GM19467 (cell line): ENCODE measurements around the gene PRPH.
"Not testable (repeated sequence)": the region's sequence is repeated elsewhere in the genome, so short reads cannot be mapped to it uniquely, and the experiment has no call there.

ENCODE experiments used
- ATAC-seq: cut with Tn5 transposase; IDR thresholded peaks from one replicate; pipeline ENCODE4 v1.9.1; 2021; ENCODE audit warnings: mild to moderate bottlenecking, moderate library complexity; ENCODE audit not compliant: unreplicated experiment

PRPH gene

DNA sequence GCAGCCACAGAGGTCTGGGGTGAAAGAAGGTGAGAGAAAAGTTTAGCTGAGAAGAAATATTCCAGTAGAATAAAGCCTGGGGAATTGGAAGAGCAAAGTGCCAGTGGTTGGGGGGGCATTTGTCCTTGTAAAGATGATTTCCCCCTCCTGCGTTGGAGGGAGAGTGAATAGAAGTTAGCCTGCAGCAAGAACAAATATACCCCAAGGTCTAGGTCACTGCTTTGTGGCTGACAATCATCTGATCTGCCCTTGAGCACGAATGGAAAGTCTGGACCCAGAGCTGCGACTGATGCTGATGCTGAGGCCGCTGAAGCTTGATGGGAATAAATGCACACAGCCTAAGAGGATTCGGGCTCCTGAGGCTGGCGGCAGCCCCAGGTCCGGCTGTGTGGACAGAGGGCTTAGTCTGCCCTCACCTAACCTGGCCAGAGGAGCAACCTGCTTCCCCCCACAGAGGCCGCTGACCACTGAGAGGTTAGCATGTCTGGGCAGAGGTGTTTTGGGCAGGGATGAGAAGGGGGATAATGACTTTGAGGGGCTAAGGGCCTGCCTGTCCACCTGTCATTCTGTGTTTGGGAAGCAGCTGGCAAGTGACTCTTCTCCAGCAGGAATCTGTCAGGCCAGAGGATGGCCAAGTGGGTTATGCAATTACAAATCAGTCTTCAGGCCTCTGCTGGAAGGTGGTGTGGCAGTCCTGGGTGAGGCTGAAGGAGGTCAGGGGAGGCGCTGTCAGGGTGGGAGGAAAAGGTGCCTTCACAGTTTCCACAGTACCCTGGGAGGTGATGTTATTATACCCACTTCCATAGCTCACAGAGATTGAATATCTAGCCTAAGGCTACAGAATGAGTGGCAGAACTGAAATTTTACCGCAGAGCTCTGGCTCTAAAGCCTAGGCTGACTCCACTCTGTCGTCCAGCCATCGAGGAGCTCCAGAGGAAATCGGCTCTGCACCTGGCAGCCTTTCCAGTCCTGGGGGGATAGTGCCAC lies 18.4 kb upstream of the PRPH start:
- ATAC-seq: no peak

DNA sequence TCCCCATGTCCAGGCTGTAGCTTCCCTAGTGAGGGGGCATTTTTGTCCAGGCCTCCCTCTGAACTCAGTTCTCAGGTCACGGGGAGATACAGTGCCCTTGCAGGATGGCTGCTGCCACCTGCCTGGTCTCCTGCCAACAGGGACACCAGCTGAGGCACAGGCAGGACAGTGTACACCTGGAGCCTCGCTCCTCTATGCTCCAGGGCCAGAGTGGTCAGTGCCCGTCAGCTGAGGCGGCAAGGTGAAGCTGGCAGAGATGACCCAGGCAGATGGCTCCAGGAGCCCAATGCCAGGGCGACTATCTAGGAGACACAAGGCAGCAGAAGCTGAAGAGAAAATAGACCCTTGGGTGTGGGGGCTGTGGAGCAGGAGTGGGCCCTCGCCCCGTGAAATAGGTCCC lies 17.5 kb upstream of the PRPH start:
- no peak for ATAC-seq

DNA sequence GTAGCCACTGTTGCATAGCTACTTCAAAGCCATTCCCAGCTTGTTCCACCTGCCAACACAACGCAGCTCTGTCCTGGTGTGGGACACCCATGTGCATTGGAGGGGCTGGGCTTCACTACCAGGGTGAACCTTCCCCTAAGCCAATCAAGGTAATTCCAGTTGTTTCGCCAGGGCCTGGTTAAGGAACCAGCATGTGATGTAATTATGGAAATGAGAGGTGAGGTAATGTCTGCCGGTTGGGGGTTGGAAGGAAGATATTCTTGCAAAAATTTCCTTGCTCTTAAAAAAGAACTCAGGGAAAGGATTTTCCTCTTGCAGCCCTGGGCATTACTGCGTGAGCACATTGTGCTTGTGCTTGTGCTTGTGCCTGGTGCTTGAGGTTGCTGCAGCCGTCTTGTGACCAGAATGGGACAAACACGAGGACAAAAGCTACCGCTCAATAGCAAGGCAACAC lies 15.2 kb upstream of the PRPH start:
- no peak for ATAC-seq

DNA sequence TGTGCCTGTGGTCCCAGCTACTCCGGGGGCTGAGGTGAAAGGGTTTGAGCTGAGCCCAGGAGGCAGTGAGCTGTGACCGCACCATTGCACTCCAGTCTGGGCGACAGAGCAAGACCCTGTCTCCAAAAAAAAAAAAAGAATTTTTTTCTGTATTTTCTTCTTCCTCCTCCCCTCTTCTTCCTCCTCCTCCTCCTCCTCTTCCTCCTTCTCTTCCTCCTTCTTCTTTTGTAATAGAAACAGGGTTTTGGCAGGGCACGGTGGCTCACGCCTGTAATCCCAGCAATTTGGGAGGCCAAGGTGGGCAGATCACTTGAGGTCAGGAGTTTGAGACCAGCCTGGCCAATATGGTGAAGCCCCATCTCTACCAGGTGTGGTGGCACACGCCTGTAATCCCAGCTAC lies 14.4 kb upstream of the PRPH start:
- not testable (repeated sequence) for ATAC-seq

DNA sequence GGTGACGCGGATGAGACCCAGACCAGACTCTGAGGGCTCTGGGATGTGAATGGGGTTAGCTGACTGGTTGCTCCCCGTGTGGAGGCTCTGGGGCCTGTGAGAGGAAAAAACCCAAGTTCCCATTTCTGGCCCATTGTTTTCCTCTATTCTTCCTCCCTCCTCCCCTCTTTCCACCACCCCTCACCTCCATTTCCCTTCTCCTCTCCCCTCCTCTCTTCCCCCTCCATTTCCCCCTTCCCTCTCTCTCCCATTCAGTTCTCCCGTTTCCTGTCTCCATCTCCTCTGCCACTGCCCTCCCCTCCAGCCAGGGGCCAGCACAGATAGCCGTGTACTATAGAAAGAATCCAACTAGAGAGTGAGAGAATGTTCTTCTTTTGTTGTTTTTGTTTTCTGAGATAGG lies 12.6 kb upstream of the PRPH start:
- ATAC-seq: no peak

DNA sequence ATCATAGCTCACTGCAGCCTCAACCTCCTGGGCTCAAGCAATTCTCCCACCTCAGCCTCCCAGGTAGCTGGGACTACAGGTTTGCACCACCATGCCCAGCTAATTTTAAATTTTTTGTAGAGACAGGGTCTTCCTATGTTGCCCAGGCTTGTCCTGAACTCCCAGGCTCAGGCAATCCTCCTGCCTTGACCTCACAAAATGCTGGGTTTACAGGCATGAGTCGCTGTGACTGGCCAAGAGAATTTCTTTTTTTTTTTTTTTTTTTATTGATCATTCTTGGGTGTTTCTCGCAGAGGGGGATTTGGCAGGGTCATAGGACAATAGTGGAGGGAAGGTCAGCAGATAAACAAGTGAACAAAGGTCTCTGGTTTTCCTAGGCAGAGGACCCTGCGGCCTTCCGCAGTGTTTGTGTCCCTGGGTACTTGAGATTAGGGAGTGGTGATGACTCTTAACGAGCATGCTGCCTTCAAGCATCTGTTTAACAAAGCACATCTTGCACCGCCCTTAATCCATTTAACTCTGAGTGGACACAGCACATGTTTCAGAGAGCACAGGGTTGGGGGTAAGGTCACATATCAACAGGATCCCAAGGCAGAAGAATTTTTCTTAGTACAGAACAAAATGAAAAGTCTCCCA lies 12.1 kb upstream of the PRPH start:
- not testable (repeated sequence) for ATAC-seq

DNA sequence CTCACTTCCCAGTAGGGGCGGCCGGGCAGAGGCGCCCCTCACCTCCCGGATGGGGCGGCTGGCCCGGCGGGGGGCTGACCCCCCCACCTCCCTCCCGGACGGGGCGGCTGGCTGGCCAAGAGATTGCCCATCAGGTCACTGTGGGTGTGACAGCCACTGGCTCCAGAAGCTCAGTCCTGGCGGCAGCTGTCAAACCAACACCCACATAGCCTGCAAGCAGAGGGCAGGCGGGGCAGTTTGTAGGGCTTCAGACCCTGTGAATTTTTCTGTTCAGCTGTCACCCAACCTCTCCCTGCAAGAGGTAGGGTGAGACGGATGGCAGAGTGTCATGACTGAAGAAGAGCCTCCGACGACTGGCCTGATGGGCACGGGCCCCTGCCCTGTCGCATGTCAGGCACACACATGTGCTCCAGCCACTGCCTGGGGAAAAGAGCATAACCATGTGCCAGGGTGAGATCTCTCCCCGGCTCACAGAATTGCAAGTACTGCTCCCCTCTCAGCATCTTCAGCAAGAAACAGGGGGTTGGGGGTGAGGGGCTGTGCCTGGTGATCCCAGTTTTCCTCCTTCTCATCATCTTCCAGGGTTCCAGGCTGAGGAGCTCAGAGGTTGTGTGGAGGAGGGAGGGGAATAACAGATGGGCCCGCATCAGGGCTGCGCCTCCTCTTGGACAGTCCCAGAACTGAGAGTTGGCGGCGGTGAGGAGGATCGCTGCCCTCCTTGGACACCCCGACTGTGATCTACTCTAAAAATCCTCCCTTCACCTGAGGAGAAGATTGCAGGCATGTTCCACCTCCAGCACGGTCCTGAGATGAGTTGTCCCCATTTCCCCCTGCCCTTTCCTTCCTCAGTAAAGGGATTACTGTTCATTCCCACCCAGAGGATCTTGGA lies 11.2 kb upstream of the PRPH start:
- no peak for ATAC-seq

DNA sequence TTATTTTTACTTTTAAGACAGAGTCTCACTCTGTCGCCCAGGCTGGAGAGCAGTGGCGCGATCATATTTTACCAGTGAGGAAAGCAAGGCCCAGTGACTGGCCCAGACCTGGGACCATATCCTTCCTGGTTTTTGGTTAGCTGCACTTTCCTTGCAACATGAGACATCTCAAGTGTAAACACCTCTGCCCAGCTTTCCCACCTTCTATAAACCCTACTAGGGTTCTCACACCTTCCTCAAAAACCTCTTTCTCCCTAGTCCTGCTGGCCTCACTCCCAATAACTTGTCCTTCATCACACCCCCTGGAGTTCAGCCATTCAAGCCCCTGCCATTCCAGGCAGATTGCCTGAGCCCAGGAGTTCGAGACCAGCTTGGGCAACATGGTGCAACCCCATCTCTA lies 10.3 kb upstream of the PRPH start:
- ATAC-seq: no peak

DNA sequence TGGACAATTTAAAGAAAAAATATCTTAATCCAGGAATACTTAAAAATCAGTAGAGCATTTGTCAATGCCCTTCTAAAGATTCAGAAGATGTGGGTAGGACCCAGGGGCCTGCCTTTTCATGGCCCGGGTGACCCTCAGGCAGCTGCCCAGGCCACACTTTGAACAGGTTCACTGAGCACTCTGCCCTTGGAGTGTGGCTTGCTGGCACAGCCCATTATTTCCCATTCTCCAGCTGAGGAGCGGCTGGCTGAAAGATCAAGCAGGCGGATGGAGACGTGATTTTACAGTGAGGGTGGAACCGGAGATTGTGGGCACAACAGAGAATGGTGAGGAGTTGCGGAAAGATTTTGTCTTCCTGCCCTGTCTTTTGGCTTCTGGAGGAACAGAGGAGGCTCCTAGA lies 7.1 kb upstream of the PRPH start:
- no peak for ATAC-seq

DNA sequence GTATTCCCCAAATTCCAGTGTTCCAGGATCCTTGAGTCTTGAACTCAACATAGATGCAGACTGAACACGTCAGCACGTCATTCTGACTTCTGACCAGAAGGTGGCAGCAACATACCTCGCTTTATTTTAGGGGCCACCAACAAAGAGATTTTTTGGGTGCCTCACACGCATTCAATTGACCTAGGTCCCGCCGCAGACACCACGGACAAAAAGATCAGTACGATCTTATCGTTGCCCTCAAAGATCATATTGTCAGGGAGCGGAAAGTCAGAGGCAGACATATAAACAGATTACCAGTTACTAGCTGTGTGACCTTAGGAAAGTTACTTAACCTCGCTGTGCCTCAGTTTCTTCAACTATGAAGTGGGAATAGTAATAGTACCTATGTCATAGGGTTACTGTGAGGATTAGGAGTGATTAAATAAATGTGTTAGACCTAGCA lies 6.5 kb upstream of the PRPH start:
- no peak for ATAC-seq

DNA sequence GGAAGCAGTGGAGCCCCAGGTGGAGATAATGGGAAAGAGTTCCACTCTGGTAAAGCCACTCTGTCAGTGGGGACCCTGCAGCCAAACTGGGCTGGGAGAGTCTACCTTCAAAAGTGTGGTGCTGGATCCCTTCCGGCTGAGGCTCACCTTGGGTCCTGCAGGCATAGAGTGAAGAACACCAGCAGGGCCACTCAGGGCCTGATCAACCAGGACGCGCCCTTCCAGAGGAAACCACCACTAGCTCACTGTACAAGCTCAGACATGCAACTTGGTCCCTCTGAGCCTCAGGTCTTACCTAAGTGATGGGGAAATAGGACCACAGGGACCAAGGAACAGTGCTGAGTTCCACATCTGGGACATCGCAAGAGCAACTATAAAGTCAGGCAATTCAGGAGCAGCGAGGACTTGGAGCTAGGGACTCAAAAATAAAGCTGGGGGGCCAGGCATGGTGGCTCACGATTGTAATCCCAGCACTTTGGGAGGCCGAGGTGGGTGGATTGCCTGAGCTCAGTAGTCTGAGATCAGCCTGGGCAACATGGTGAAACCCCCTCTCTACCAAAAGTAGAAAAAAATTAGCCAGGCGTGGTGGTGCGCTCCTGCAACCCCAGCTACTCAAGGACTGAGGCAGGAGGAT lies 5.9 kb upstream of the PRPH start:
- ATAC-seq: no peak

DNA sequence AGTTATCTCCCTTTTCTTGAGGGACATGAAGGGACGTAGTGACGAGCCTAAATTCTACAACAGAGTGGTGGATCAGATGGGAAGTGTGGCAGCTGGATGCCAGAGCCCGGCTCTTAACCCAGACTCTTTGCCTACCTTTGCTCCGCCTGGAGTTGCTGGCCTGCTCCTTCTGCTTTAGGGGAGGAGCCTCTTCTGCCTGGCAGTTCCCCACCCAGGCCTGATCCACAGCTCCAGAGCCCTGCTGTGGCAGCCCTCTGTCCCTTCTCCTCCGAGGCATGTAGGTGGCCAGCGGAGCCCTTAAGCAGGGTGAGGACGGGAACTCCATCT lies 2.3 kb upstream of the PRPH start:
- ATAC-seq: no peak

DNA sequence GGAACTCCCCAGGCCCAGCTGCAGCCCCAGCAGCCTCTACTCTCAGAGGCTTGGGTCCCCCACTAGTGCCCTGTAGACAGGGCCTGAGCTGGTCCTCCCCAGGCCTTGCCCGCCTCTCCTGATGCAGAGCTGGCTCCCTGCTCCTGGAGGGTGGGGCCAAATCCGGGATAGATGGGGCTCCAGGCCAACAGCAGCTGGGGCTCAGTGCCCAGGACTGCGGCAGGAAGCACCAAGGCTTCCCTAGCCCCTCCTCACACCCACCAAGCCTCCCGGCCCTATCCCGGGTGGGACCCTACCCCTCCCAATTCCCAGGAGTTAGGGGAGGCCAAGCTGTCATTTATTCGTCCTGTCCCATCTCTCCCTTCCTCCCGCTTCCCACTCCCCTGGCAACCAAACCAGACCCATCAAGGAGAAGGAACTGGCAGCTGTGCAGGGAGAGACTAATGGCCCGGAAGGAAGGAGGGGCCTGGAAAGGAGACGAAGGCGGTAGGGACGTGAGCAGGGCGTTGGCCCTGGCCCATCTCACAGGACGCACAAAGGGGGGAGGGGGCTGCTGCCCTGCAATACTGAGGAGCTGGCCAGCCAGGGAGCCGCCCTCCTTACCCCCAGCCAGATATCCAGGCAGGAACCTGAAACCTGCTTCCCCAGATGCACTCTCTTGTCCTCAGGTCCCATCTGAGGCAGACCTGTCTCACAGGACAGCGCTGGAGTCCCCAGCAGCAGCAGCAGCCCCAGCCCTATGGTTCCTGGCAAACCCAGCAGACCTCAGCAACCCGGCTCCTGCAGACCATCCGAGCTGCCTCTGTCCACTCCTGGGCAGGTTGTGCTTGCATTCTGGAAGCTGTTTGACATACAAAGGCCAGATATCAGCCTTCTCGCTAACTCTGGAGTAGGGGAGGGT lies 1.6 kb upstream of the PRPH start:
- ATAC-seq: no peak

DNA sequence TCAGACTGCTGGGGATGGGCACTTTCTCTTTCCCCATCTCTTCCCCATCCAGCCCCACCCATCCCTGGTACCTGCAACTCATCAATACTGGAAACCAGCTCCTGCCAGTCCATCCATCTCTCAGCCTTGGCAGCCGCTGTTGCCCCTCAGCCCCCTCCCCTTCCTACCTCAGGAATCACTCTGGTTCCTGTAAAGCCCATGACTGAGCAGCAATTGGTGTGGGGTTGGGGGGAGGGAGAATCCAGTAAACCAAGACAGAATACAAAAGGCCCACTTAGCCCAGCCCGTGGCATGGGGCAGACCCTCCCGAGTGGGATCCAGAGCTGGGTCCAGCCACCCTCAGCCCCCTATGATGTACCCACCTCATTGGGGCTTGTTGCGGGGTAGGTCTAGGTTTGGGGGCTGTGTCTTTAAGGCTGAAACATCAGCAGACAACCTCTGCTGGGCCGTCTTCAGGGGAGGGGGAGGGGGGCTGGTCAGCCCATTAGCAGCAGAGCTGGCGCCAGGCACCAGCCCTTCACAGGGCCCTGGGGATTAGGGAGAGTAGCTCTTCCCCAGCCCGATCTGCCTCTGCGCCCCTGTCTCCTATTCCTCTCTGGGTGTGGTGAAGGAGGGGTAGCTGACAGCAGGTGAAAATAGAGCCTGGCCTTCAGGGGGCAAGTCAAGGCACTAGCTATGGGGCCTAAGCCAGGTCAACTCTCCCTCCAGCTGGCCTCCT lies 702 bp upstream of the PRPH start:
- ATAC-seq: no peak

DNA sequence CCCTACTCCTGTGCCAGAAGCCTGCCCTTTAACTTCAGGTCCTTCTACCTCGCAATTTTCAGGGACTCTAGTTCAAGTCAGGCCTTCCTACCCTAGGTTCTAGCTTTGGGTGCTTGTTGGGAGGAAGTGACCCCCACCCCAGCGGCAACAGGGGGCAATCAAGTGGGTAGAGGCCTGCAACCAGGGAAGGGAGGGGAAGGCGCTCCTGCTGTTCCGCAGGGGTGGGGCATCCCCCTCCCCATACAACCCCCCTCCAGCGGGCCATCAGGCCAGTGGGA lies 204 bp upstream of the PRPH start:
- no peak for ATAC-seq

DNA sequence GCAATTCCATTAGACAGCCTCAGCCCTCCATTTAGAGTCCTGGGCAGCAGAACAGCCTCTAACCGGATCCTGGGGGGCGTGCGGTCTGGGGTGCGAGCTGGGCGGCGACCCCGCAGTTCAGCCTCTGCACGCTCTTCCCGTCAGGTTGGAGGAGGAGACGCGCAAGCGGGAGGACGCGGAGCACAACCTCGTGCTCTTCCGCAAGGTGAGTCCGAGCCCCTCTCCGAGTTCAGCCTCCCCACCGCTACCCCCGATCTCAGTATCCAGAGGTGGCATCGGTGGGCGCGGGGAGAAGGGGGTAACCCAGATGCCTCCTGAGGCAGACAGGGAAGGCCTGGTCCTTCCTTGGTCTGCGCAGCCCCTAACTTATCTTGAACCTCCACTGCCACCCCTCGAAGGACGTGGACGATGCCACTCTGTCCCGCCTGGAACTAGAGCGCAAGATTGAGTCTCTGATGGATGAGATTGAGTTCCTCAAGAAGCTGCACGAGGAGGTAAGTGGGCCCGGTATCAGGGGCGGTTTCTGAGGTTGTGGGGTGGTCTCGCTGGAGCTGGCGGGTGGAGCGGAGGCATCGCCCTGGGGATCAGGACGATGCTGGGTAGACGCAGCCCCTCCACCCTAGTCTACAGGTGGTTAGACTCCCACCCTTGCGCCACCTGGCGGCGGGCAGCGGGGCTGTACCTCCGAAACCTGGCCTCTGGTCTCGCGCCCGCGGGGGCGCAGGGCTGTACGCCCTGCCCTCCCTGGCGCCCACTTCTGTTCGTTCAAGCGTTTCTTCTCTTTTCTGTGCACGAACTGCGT lies 1.3 kb downstream of the PRPH start:
- ATAC-seq: no peak

DNA sequence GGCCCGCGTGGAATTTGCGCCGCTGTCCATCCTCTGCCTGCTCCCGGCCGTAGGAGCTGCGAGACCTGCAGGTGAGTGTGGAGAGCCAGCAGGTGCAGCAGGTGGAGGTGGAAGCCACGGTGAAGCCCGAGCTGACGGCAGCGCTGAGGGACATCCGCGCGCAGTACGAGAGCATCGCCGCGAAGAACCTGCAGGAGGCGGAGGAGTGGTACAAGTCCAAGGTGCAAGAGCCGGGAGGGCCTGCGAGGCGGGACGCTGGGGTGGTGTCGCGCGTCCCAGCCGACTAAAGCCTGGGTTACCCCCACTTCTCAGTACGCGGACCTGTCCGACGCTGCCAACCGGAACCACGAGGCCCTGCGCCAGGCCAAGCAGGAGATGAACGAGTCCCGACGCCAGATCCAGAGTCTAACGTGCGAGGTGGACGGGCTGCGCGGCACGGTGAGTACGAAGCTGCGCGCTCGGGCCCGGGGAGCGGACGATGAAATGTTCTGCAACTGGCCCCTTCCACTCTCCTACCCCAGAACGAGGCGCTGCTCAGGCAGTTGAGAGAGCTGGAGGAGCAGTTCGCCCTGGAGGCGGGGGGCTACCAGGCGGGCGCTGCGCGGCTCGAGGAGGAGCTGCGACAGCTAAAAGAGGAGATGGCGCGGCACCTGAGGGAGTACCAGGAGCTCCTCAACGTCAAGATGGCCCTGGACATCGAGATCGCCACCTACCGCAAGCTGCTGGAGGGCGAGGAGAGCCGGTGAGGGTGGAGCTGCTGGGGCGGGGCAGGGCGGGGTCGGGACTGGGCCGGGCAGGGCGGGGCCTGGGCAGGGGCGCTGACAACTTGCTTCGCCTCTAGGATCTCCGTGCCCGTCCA lies 2.1 kb downstream of the PRPH start:
- no peak for ATAC-seq

DNA sequence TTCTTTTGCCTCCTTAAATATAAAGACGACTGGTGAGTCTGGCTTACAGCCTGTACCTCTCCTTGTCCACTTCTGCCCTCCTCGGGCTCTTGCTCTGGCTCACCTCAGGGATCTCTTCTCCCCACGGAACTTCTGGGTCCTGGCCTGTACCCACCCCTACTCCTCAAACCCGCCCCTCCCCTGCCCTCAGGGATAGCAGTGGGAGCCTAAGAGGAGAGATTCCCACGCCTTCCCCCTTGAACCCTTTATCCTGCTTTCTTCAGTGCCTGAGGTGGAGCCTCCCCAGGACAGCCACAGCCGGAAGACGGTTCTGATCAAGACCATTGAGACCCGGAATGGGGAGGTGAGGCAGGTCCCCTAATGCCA lies 2.7 kb downstream of the PRPH start:
- no peak for ATAC-seq
